ENCODE results near the gene RPS17. TPM values are rescaled to one million over a fixed set of nuclear protein-coding genes. Genes with fewer than 3 reads are reported as not detected.

The RPS17 gene
- total and polyA plus RNA-seq, 10 of the 15 experiments (the other 5 are each of a cell fraction or from before 2014, with no cell fraction given), result 1,223 to 7,871 (median 3,879) TPM

DNA sequence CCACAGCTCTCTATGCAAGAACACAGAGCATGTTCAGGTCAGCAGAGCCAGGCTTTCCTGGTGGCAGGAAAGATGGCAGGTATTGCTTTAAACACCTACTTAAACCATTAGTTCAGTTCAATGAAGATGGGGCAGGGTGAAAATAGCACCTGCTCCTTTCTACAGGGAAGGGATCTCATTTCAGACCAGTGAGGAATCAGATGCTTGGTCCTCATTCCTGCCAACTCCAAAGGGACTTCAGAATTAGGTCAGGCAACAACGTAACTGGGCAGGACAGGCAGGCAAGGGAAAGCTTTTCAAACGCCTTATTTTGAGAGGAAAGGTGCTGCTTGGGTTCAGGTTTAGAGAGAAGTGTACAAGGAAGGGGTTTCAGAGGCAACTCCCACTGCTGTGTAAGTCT, 12.6 kb upstream of the RPS17 start:
- Histone ChIP-seq H3K9ac (ENCODE audit: control insufficient read depth, insufficient read depth, low read length) (no peak overlapping the region), H3K27me3 (replicated peaks in 1 of 2; ENCODE audit: control insufficient read depth in 2 of 2, insufficient read depth in 2 of 2, low read length in 1 of 2) (peaks cover 0 to 1% of the 10 kb centered on the region in 2 experiments; a peak in 1 of 4 replicates), H3K4me1 (ENCODE audit: control insufficient read depth, insufficient read depth, low read length) (peaks cover 21% of the 10 kb centered on the region), H3K36me3 (ENCODE audit: control insufficient read depth in 2 of 2, insufficient read depth in 2 of 2, low read length in 1 of 2) (no peaks in the 10 kb centered on the region; a peak in 1 of 4 replicates), H4K20me1 (ENCODE audit: control insufficient read depth, insufficient read depth) (no peaks in the 10 kb centered on the region), H3K79me2 (ENCODE audit: control insufficient read depth, insufficient read depth, low read length) (no peaks in the 10 kb centered on the region), H3K9me3 (replicated peaks; ENCODE audit: control insufficient read depth, insufficient read depth, low read length) (no peaks in the 10 kb centered on the region), H3K4me2 (ENCODE audit: control insufficient read depth, insufficient read depth) (no peak overlapping the region), H3K27ac (ENCODE audit: control insufficient read depth, insufficient read depth) (no peak overlapping the region), H3K4me3 (no peak overlapping the region), H2AFZ (ENCODE audit: control insufficient read depth, low read depth, low read length) (no peak overlapping the region)
- ChIA-PET RAD21 (ENCODE audit: unreplicated experiment) (no interaction called here), POLR2A (no interaction called here), CTCF (interaction anchor here (1.4 kb wide), 1 partner anchor 69 kb away, joined by 3 read pairs; no protein-coding TSS in a partner anchor), SMC1A (ENCODE audit: uncharacterized antibody, unreplicated experiment) (interaction anchor here (0.8 kb wide), 1 partner anchor 15 kb away, joined by 3 read pairs; no protein-coding TSS in a partner anchor)
- in situ Hi-C loops (cut with MboI) (no loop called here), intact Hi-C loops (cut with micrococcal nuclease; ENCODE audit: unreplicated experiment) (no loop called here)
- no peak for TF ChIP-seq MYC (IDR thresholded peaks at IDR 0.05; ENCODE audit: insufficient read depth, insufficient read length, insufficient replicate concordance, low read length, severe bottlenecking)
- TF ChIP-seq ESRRA (IDR thresholded peaks at IDR 0.05; ENCODE audit: low read length), result no peak
- TF ChIP-seq E4F1 (IDR thresholded peaks at IDR 0.05; ENCODE audit: borderline replicate concordance, partially characterized antibody), result no peak
- no peak for TF ChIP-seq NFYA (IDR thresholded peaks at IDR 0.05; ENCODE audit: borderline replicate concordance, low read depth, low read length)
- TF ChIP-seq TBL1XR1 (IDR thresholded peaks at IDR 0.05; ENCODE audit: low read depth, low read length), result no peak
- TF ChIP-seq NR2F1 (conservative IDR thresholded peaks at IDR 0.05), result no peak
- no peak for TF ChIP-seq ATF7 (IDR thresholded peaks at IDR 0.05; ENCODE audit: low read depth)
- no peak for TF ChIP-seq REST (IDR thresholded peaks at IDR 0.05; ENCODE audit: low read depth, low read length)
- TF ChIP-seq E2F8 (IDR thresholded peaks at IDR 0.05; ENCODE audit: low read depth, partially characterized antibody), result no peak
- TF ChIP-seq NR2C2 (IDR thresholded peaks at IDR 0.05; ENCODE audit: borderline replicate concordance, control insufficient read depth, insufficient read length, low read depth), result no peak
- no peak for TF ChIP-seq SMAD5 (IDR thresholded peaks at IDR 0.05; ENCODE audit: low read depth)
- TF ChIP-seq WRNIP1 (IDR thresholded peaks at IDR 0.05; ENCODE audit: borderline replicate concordance, low read depth, low read length), result no peak
- TF ChIP-seq RB1 (IDR thresholded peaks at IDR 0.05; ENCODE audit: borderline replicate concordance), result no peak
- no peak for TF ChIP-seq RAD21 (IDR thresholded peaks at IDR 0.05; ENCODE audit: insufficient read depth, low read depth, low read length)
- no peak for TF ChIP-seq MEF2A (IDR thresholded peaks at IDR 0.05; ENCODE audit: insufficient read depth, low read depth, low read length)
- no peak for TF ChIP-seq EGR1 (IDR thresholded peaks at IDR 0.05; ENCODE audit: borderline replicate concordance in 1 of 2, low read depth in 2 of 2, low read length in 2 of 2)
- ATAC-seq (no peak), FAIRE-seq (no peak), DNase-seq (ENCODE audit: low read depth, low spot score) (no peak)
- WGBS (ENCODE audit: insufficient coverage, insufficient replicate concordance, low lambda C conversion rate, missing lambda C conversion rate), result 47% methylated on average over 2 of the region's 2 CpGs
- BruUV-seq (replicated peaks), result no TSS peak
